ENCODE data around the gene MAOA.

MAOA gene

DNA sequence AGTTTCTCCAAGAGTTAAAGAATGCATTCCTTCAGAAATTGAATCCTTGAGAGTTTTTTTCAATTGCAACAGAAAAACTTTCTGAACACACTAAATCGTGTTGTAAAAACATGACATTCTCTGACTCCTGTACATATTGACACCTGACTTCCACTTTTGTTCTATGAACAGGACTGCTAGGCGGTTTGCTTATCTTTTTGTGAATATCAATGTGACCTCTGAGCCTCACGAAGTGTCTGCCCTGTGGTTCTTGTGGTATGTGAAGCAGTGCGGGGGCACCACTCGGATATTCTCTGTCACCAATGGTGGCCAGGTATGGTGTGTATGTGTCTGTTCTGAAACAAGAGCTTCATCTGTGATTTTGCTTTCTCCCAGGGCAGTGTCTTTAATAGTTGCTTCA lies 71.9 kb downstream of the MAOA start:
- H3K4me3 ChIP-seq (replicated peaks; ENCODE audit: low read depth, low read length): no peak overlapping the region
- DNase-seq (ENCODE audit: extremely low read depth, insufficient read length): no peak
- TF ChIP-seq, protein P1, sequence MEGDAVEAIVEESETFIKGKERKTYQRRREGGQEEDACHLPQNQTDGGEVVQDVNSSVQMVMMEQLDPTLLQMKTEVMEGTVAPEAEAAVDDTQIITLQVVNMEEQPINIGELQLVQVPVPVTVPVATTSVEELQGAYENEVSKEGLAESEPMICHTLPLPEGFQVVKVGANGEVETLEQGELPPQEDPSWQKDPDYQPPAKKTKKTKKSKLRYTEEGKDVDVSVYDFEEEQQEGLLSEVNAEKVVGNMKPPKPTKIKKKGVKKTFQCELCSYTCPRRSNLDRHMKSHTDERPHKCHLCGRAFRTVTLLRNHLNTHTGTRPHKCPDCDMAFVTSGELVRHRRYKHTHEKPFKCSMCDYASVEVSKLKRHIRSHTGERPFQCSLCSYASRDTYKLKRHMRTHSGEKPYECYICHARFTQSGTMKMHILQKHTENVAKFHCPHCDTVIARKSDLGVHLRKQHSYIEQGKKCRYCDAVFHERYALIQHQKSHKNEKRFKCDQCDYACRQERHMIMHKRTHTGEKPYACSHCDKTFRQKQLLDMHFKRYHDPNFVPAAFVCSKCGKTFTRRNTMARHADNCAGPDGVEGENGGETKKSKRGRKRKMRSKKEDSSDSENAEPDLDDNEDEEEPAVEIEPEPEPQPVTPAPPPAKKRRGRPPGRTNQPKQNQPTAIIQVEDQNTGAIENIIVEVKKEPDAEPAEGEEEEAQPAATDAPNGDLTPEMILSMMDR (IDR thresholded peaks at IDR 0.05; ENCODE audit: insufficient read depth, low read length, poor library complexity, severe bottlenecking): no peak
- no peaks in the 10 kb centered on the region for H3K36me3 ChIP-seq (ENCODE audit: control insufficient read depth, insufficient read depth, low read length)
- H3K27me3 ChIP-seq (replicated peaks; ENCODE audit: control insufficient read depth, insufficient read depth, low read length): no peaks in the 10 kb centered on the region

DNA sequence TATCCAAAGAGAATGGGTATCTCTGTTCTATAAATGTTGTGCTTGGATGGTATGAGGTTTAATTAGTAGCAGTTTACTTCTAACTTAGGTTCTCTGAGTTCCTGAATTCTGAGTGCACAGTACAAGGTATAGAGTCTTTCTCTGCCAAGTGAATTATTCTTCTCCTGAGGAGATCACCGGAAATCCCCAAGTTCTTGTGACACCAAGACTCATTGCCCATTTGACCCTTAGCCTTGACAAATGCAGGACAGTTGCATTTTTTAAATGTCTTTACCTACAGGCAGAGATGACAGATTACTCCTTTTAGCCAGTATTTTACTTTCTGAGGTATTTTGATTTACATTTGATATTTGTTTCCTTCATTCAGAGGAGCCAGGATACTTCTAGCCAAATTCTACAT lies 72.9 kb downstream of the MAOA start:
- H3K36me3 ChIP-seq (ENCODE audit: control insufficient read depth, insufficient read depth, low read length): no peaks in the 10 kb centered on the region
- no peak overlapping the region for H3K4me3 ChIP-seq (replicated peaks; ENCODE audit: low read depth, low read length)
- no peaks in the 10 kb centered on the region for H3K27me3 ChIP-seq (replicated peaks; ENCODE audit: control insufficient read depth, insufficient read depth, low read length)
- TF ChIP-seq, protein P1 (IDR thresholded peaks at IDR 0.05; ENCODE audit: insufficient read depth, low read length, poor library complexity, severe bottlenecking): no peak
- no peak for DNase-seq (ENCODE audit: extremely low read depth, insufficient read length)

DNA sequence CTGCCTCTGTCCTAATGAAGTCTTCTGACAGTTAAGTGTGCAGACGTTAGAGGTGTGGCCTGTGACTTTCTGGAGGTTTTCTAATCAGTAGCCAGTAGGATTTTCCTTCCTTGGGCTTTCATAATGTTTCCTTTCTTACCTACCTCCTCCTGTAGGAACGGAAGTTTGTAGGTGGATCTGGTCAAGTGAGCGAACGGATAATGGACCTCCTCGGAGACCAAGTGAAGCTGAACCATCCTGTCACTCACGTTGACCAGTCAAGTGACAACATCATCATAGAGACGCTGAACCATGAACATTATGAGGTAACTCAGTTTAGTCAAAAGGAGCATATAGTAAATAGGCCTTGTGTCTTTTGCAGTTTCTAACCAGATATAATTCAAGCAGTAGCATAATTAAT lies 75.0 kb downstream of the MAOA start:
- Histone ChIP-seq H3K27me3 (replicated peaks; ENCODE audit: control insufficient read depth, insufficient read depth, low read length) (no peaks in the 10 kb centered on the region), H3K36me3 (ENCODE audit: control insufficient read depth, insufficient read depth, low read length) (no peaks in the 10 kb centered on the region), H3K4me3 (replicated peaks; ENCODE audit: low read depth, low read length) (no peak overlapping the region)
- DNase-seq (ENCODE audit: extremely low read depth, insufficient read length): no peak
- TF ChIP-seq, protein P1 (IDR thresholded peaks at IDR 0.05; ENCODE audit: insufficient read depth, low read length, poor library complexity, severe bottlenecking): no peak

DNA sequence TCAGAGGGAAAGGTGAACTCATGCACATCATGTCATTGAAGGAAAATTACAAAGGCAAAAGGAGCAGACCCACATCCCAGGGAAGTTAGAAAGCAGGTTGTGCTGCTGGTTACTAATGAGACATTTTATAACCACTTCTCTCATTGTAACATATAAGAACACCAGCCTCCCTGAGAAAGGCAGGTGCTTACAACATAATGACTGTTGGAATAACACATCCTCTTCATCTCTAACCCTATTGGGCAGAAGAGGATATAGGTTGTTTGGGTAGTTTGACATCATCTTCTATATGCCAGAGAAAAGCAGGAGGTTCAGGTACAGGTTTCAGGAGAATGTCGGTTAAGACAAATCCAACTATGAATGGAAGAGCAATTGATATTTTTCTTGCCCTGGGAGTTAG lies 77.6 kb downstream of the MAOA start:
- H3K36me3 ChIP-seq (ENCODE audit: control insufficient read depth, insufficient read depth, low read length): no peaks in the 10 kb centered on the region
- TF ChIP-seq, protein P1 (IDR thresholded peaks at IDR 0.05; ENCODE audit: insufficient read depth, low read length, poor library complexity, severe bottlenecking): no peak
- H3K27me3 ChIP-seq (replicated peaks; ENCODE audit: control insufficient read depth, insufficient read depth, low read length): no peaks in the 10 kb centered on the region
- DNase-seq (ENCODE audit: extremely low read depth, insufficient read length): no peak
- no peak overlapping the region for H3K4me3 ChIP-seq (replicated peaks; ENCODE audit: low read depth, low read length)

DNA sequence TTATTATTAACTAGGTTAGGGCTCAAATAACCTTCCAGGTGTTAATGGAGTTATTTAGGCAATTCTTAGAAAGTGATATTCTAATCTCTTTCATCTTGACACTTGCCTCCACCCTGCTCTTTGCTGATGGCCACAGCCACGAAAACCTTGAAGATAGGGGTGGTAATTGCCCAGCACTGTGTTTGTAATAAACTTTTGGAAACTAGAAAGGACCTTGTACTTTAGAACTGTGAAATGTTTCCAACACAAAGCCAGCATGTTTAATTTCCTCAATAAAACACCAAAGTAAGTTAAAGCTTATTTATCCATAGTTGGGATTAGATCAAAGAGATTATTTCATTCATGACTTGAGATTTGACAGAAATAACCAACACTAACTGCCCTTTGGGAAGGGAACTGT lies 78.3 kb downstream of the MAOA start:
- Histone ChIP-seq H3K36me3 (ENCODE audit: control insufficient read depth, insufficient read depth, low read length) (no peaks in the 10 kb centered on the region), H3K27me3 (replicated peaks; ENCODE audit: control insufficient read depth, insufficient read depth, low read length) (no peaks in the 10 kb centered on the region), H3K4me3 (replicated peaks; ENCODE audit: low read depth, low read length) (no peak overlapping the region)
- TF ChIP-seq, protein P1 (IDR thresholded peaks at IDR 0.05; ENCODE audit: insufficient read depth, low read length, poor library complexity, severe bottlenecking): no peak
- DNase-seq (ENCODE audit: extremely low read depth, insufficient read length): no peak

DNA sequence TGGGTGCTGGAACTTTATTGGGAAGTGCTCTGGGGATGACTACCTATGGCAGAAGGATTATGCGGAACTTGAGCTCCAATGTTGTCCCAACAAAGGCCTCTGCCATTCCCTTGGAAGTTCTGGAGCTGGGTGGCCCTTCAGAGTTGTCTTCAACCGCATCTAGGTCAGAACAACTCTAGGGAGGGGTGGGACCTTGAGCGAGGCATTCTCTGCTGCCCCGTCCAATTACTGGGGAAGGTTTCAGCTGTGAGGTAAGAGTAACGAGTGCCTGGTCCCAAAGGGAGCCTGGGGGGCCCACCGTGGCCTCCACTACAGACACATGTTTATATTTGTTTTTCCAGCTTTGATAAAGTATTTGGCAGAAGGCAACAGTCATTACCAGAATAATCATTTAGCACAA lies 79.4 kb downstream of the MAOA start:
- Histone ChIP-seq H3K27me3 (replicated peaks; ENCODE audit: control insufficient read depth, insufficient read depth, low read length) (no peaks in the 10 kb centered on the region), H3K4me3 (replicated peaks; ENCODE audit: low read depth, low read length) (no peak overlapping the region), H3K36me3 (ENCODE audit: control insufficient read depth, insufficient read depth, low read length) (no peaks in the 10 kb centered on the region)
- DNase-seq (ENCODE audit: extremely low read depth, insufficient read length): no peak
- TF ChIP-seq, protein P1 (IDR thresholded peaks at IDR 0.05; ENCODE audit: insufficient read depth, low read length, poor library complexity, severe bottlenecking): no peak

All from GM06990 (cell line).